ENCODE measurements around the gene PPP1R18.

PPP1R18 gene

DNA sequence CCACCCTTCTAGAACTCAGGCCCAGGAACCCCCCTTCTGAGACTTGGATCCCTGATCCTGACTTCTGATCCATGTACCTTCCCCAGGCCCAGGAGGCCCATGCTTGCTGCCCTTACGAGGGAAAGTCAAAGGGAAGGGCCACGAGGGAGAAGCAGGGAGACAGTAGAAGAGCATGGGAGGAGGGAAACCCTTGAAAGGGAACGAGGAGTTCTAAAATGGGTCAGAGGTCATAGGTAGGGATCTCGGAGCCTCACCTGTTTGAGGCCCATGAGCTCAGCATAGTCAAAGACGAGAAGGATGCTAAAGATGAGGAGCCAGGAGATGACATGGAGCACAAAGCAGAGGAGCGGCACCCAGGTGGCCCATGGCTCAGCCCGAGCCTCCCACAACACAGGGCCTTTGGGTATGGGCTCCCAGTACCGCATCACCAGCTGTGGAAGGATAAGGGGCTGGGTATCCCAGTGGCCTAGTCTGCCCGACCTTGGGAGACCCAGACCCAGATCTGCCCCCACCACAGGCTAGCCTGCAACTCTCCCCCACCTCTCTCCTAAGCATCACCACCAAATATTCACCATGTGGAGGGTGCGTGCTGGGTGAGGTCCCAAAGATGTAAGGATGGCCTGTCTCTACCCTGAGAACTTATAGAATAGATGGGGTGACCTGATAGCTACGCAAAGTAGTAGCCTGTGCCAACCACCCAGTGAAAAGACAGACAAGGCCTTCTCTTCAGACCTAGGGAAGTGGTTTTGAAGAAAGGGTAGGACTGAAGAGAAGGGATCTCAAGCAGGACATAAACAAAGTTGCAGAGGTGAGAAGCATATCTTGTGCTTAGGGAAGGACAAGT, 2.8 kb upstream of the PPP1R18 start:
- no peak for DNase-seq

GRCh38 chr6:30688569-30688968, 2.1 kb upstream of the PPP1R18 start:
- DNase-seq: no peak

GRCh38 chr6:30687659-30688431, 1.4 kb upstream of the PPP1R18 start:
- peak in 1 of 14 donors; percentile 68 for DNase-seq

DNA sequence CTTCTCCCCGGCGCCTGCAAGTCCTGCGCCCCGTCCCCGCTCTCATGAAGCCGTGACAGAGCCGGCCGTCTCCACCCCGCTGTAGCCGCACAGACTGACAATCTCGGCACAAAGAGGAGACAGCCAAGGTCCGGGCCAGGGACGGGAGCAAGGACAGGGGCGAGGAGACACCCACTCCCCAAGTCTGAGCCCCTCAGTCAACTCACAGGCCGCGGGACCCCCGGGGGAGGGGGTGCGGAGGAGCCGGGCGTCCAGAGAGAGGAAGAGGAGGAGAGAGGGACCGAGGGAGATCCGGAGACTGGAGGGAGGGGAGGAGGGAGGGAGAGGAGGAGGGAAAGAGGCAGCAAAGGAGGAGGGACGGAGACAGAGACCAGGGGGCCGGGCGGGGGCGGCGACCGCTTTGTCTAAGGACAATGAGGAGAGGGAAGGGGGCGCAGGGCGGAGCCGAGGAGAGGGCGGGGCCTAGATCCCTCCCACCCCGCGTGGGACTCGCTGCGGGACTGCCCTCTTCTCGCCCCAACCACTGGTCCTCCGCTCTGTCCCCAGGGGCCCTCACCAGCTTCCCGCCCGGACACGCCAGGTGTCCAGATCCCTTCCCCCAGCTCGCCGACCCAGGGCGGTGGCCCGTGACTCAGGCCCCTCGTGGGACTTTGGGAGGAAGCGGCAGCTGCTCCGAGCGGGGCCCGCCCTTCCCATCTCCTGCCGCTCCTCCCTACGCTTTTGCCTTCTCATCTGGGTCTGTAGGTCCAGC, 638 bp upstream of the PPP1R18 start:
- DNase-seq: peak in 12 of 14 donors; percentile 27 to 88 (median 62)

- DNase-seq: no peak
Measured at GRCh38 chr6:30685157-30686008, 1.1 kb downstream of the PPP1R18 start.

GRCh38 chr6:30684386-30685156, 1.9 kb downstream of the PPP1R18 start:
- peak in 5 of 14 donors; percentile 6 to 56 (median 22) for DNase-seq

DNA sequence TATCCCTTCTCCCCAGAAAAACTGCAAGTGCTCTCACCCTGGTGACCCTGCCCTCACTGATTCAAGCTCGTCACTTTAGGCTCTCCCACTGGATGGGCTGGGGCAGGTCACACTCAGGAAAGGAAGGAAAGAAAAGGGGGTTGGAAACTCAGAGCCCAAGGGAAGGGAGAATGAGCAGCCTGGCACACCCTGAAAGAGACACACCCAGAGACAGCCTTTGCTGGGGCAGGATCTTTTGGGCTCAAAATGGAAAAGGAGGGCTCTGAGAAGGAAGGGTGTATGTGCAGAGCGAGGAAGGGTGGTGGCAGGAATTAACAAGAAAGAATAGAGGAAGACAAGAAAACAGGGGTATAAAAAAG, 2.5 kb downstream of the PPP1R18 start:
- DNase-seq: no peak

DNA sequence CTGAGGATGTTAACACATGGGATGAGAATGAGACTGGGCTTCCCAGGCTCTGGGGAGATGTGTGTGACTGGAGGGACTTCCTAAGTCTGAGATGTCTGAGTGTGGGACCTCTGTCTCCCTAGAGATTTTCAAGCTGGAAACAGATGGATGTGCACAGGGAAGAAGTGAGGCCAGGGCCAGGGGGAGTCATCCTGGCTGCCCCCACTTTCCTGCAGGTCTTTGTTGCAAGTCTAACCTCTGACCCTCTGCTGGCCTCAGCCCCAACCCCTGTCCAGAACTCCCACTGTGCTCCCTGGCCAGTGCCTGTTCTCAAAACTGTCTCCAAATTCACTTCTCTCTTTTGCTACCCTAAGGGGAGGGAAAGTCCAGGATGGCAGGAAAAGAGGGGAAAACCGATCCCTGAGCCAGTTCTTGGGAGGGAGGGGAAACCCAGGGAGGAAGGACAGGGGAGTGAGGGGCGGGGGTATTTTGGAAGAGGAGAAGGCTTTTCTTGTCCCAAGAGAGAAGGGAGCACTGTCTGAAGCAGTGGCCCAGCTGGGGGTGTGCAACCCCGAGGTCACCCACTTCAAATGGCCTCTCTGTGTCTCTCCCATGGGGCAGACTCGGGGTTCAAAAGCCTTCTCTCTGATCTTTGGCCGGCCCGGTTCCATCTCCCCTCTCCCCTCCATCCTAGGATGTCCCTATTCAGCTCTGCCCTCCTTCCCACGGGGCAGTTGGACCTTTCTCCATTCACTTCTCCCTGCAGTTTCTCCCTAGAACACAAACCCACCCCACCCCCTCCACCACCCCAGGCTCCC, 3.1 kb downstream of the PPP1R18 start:
- DNase-seq: peak in 2 of 14 donors; percentile 18 to 25

DNA sequence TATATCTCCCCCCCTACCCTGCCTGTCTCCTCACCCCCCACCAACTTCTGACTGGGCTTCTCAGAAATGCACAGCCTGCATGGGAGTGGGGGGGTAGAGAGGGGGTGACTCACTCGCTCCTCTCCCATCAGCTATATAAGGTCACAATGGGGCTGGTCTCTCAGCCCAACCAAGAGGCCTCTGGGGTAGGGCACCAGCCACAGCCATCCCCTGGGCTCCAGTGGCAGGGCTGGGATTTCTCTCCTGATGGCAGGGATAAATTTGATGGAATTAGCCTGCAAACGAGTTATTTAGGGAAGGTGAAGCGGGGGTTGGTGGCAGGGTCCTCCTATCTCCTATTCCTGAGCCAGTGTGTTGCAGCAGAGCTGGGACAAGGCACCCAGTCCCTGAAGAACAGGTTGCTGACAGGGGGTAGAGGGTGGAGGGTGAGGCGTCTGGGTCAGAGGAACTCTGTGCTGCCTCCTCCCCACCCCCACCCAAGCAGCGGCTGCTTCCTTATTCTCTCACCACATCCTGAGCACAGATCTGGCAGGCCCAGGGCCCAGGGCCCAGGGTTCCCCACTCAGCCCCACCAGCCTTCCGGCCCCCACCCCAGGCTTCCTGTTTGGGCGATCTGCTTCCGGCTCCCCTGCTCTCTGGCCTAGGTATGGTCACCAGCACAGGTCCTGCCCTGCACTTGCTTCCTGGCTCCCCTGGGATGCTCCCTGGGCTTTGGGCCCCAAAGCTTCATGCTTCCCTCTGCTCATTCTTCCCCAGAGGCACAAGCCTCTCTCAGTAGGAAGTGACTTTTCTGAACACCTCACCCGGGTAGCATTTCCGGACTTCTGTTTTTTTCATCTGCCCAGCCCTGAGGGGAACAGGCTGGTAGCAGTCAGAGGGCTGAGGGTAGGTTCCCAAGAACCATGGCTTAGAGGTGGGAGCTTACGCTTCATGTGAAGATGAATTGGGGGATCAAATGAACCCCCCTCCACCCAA, 4.0 kb downstream of the PPP1R18 start:
- peak in 10 of 14 donors; percentile 33 to 78 (median 48) for DNase-seq

DNA sequence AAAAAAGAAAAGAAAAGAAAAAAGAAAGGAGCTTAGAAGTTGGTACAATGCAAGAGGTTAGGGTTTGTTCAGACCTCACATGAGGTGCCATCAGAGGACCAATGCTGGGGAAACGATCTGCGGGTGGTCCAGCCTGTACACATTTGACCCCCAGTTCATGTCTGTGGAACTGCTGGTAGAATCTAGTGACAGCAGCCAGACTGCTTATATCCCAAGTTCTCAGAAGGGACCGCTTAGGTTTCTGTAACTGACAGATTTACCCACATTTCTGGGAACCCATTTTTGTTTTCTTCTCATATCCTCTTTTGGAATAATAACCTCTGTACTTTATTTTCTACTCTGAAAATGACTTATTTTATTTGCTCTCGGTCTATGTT, 4.7 kb downstream of the PPP1R18 start:
- no peak for DNase-seq

DNA sequence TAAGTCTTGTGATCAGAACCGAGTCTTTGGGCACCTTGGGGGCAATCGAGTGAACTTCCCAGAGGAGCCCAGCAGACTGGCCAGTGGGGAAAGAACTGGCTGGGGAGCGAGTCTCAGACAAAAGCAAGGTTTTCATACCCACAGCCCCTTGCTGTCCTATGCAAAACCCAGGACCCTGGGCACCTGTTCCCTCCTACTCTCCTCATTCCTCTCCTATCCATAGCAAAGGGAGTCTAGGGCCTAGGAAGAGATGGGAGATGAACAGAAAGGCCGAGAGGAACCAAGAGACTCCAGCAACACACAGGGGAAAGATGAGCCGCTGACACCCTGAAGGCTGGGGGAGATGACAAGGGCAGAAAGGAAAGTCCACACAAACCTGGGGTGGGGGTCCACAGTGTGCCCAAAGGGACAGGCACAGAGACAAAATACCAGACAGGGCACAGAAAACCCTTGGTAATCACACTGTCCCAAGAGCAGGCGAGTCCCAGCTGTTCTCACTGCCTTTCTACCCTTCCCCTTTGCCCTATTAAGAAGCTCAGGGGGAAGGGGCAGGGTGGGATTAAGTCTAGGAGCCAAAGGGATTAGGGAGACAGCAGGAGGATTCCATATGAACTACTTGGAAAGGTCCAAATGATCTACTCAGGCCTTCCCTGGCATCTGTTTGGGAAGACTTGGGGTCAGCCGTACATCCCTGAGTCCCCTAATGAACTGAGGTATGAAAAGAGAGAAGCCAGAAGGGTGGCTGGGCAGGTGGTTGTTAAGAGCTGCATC, 6.5 kb downstream of the PPP1R18 start:
- no peak for DNase-seq

DNA sequence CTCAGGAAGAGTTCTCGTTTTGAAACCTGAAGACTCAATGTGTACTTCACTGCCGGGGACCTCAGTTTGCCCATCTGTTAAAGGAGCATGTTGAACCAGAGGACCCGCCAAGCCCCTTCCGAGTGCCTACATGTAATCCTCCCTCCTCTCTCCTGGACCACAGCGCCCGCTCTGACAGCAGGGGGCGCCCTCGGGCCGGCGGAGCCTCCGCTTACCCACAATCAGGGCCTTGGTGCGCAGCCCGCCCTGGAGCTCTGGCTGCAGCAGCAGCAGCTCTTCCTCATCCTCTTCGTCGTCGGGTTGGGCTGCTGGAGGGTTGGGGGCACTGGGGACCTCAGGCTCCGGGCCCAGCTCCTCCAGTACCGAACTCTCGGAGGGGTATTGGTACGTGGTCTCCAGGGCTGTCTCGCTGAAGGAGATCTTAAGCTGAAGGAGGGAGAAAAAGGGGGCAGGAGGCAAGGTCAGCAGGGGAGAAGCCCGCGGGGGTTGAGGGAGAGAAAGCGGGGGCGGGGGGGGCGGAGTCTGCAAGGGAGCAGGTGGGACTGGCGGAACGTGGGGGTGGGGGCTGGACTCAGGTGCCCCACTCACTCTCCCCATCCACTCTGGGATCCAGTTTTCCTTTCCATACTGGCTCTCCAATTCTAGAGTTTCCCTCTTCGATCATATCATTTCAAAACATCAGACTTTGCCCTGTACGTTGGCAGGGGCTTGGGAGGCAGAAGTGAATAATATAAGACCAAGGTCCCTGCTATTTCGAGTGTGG, 7.3 kb downstream of the PPP1R18 start:
- peak in 13 of 14 donors; percentile 22 to 87 (median 72) for DNase-seq

DNA sequence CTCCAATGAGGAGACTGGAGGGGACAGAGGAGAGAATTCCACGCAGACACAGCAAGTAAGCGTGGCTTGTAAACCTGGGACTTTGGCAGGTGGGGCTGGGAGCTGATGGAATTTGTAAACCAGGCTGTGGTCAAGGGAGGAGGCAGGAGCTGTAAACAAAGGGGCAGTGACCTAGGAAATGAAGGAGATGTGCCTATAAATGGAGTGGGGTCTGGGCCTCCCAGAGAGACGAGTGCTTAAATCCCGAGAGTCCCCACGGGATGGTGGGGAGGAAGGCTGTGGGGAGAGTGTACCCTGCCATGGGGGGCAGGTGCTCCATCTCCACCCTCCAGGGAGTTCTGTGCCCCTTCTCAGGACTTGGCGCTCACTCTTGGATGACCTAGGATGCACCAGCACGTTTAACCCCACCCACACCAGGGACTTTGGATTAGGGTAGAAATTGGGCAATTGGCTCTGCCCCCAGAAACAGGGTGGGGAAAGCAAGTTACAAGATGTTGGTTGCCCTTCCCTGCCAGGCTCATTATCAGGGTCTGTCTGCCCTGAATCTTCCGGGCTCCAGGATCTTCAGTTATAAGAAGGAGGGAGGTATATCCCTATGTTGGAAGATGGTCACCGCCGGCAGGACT, 9.7 kb downstream of the PPP1R18 start:
- no peak for DNase-seq

GRCh38 chr6:30672445-30673253, 13.8 kb downstream of the PPP1R18 start, which contains the start of gene DHX16:
Gene DHX16, minus strand, starts transcription at chr6:30673006. Its CDS starts 165 bp downstream, at chr6:30672841.
- DNase-seq: peak; percentile 24 to 93 (median 82)

DNA sequence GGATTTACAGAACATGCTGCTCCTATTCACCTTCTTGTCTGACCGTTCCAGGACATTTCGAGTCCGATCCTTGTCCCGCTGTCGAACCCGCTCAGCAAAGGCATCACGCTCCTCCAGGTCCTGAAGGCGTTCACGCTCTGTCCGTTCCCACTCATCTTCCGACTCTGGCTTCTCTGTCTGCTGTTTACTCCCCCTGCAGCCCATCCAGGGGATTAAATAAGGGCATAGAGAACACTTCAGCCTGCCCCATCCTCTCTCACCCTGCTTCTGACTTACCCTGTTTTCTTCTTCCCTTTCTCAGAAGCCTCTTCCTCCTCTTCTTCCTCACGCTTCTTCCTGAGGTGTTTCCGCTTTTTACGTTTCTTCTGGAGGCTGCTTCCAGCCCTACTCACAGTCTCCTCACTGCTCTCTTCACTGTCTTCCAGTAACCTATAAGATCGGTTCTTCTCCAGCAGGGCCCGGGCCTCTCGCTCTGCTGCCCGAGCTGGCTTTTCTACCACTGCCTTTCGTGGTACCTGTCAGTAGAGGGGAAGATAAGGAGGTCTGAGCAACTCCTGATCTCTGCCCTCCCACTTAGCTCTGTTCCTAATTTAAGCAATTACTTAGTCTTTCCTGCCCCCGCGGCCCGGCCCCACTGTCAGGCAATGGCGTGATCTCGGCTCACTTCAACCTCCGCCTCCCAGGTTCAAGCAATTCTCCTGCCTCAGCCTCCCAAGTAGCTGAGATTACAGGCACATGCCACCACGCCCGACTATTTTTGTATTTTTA, 15.5 kb downstream of the PPP1R18 start:
- DNase-seq: no peak

Data from C1 segment of cervical spinal cord (tissue), 14 donors.